VCaP (cell line): Measurements from ENCODE around the gene ZFHX3.

Experiments
- H3K27ac ChIP-seq: fragments of 450-650 bp; 2 replicates; pipeline ENCODE4 v1.5.1; 2017
- TF ChIP-seq, protein P1 (sequence below): fragments of 450-650 bp; conservative IDR thresholded peaks from 2 replicates; pipeline ENCODE4 v1.5.1; 2017; ENCODE audit warnings: mild to moderate bottlenecking, moderate library complexity

The ZFHX3 gene

GRCh38 chr16:73033271-73033998 is 14.5 kb downstream of the ZFHX3 start:
- no peak overlapping the region for H3K27ac ChIP-seq

GRCh38 chr16:73032541-73033270 is 15.2 kb downstream of the ZFHX3 start:
- H3K27ac ChIP-seq: no peak overlapping the region
- TF ChIP-seq, protein P1, sequence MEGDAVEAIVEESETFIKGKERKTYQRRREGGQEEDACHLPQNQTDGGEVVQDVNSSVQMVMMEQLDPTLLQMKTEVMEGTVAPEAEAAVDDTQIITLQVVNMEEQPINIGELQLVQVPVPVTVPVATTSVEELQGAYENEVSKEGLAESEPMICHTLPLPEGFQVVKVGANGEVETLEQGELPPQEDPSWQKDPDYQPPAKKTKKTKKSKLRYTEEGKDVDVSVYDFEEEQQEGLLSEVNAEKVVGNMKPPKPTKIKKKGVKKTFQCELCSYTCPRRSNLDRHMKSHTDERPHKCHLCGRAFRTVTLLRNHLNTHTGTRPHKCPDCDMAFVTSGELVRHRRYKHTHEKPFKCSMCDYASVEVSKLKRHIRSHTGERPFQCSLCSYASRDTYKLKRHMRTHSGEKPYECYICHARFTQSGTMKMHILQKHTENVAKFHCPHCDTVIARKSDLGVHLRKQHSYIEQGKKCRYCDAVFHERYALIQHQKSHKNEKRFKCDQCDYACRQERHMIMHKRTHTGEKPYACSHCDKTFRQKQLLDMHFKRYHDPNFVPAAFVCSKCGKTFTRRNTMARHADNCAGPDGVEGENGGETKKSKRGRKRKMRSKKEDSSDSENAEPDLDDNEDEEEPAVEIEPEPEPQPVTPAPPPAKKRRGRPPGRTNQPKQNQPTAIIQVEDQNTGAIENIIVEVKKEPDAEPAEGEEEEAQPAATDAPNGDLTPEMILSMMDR: no peak

More at GRCh38 chr16:73033271-73033998, 14.5 kb downstream of the ZFHX3 start:
- TF ChIP-seq, protein P1: no peak

- TF ChIP-seq, protein P1: no peak
- H3K27ac ChIP-seq: no peak overlapping the region
Observed at GRCh38 chr16:73031984-73032383, 15.9 kb downstream of the ZFHX3 start.

GRCh38 chr16:73031155-73031866 is 16.6 kb downstream of the ZFHX3 start:
- H3K27ac ChIP-seq: no peak overlapping the region
- TF ChIP-seq, protein P1: no peak

- no peak overlapping the region for H3K27ac ChIP-seq
- TF ChIP-seq, protein P1: no peak
Observed at GRCh38 chr16:73028721-73029361, 19.1 kb downstream of the ZFHX3 start.

DNA sequence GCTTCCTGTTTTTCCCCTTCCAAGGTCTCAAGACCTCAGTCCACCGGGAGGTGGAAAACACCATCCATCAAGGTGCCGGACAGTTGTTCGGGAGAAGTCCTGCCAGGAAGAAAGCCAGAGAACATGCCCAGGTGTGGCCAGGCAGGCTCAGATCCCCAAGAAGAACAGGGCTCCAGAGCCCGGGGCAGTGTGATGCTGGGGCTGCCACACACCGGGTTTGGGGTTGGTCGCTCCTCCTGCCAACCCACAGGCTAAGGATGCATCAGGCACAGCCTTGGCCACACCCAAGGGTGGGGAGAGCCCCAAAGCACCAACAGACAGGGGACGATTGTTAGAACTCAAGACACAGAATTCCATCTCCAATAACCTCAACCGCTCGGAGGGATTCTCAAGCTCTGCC is 19.7 kb downstream of the ZFHX3 start:
- H3K27ac ChIP-seq: no peak overlapping the region
- TF ChIP-seq, protein P1: no peak

DNA sequence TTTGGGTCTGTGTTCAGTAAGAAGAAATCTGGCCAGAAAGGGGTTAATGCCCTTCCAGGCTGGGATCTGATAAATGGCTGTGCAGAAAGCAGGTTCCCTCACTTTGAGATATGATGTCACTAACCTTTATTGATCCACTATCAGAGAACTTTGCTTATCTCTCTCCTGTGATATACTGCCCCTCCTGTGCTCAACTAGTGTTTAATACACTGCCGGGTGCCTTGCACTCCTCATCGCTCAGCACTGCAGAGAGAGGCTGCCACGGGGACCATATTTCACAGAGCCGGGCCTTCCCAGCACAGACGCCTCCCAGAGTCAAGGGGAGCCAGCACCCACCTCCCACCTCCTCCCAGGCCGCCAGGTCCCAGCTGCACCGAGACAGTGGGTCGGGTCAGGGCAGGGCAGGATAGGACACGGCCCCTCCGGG is 20.2 kb downstream of the ZFHX3 start:
- TF ChIP-seq, protein P1: no peak
- H3K27ac ChIP-seq: no peak overlapping the region
